ENCODE data around the gene MYO5C. TPM values are rescaled to one million over a fixed set of nuclear protein-coding genes. Genes with fewer than 3 reads are reported as not detected.

The MYO5C gene
- total and polyA plus RNA-seq, 2 of the 8 experiments (the other 6 are each of a cell fraction or from before 2014, with no cell fraction given): 8.2 to 26.7 TPM

GRCh38 chr15:52252781-52253180 lies 42.8 kb downstream of the MYO5C start:
- Histone ChIP-seq H2BK15ac (ENCODE audit: low read length) (no peak overlapping the region), H4K5ac (ENCODE audit: insufficient read length, low read depth, low read length) (no peak overlapping the region), H3K36me3 (ENCODE audit: control insufficient read depth in 2 of 4, insufficient read depth in 4 of 4, low read length in 3 of 4) (peaks cover 2 to 23% (median 19%) of the 10 kb centered on the region in 4 experiments), H3K23me2 (ENCODE audit: low read depth, low read length) (no peaks in the 10 kb centered on the region), H2AK5ac (ENCODE audit: low read depth, low read length) (no peak overlapping the region), H3K79me1 (ENCODE audit: low read depth, low read length) (no peaks in the 10 kb centered on the region), H2BK5ac (ENCODE audit: low read depth, low read length) (no peak overlapping the region), H2BK120ac (replicated peaks; ENCODE audit: low read depth, low read length) (no peak overlapping the region), H2AFZ (ENCODE audit: low read length) (no peak overlapping the region), H3K27me3 (replicated peaks in 1 of 4; ENCODE audit: control insufficient read depth in 3 of 4, extremely low read depth in 1 of 4, insufficient read depth in 3 of 4, low read length in 3 of 4) (no peaks in the 10 kb centered on the region), H3K4me1 (replicated peaks in 1 of 4; ENCODE audit: control insufficient read depth in 3 of 4, insufficient read depth in 4 of 4, low read length in 3 of 4) (peaks cover 1 to 9% (median 7%) of the 10 kb centered on the region in 4 experiments; a peak in 6 of 7 replicates), H4K91ac (replicated peaks; ENCODE audit: insufficient read length, low read length) (no peak overlapping the region), H3K23ac (ENCODE audit: insufficient read length) (no peak overlapping the region), H2BK20ac (ENCODE audit: low read length) (no peak overlapping the region), H3K14ac (ENCODE audit: insufficient read length) (no peak overlapping the region), H3K18ac (ENCODE audit: extremely low read depth, low read length) (no peak overlapping the region), H3K79me2 (ENCODE audit: control insufficient read depth in 1 of 2, insufficient read depth in 2 of 2, low read length in 2 of 2) (no peaks in the 10 kb centered on the region), H3K4me2 (ENCODE audit: insufficient read depth in 1 of 2, low read depth in 2 of 2, low read length in 2 of 2) (no peak overlapping the region), H3K56ac (replicated peaks; ENCODE audit: insufficient read length, low read depth, low read length) (no peak overlapping the region), H3K4me3 (ENCODE audit: extremely low read depth in 1 of 4, insufficient read depth in 2 of 4, low read depth in 3 of 4, low read length in 4 of 4) (no peak overlapping the region), H3K9me3 (ENCODE audit: insufficient read depth in 2 of 2, low read depth in 1 of 2, low read length in 1 of 2) (no peaks in the 10 kb centered on the region), H4K8ac (ENCODE audit: extremely low read depth, insufficient read depth, low read length) (no peak overlapping the region), H4K20me1 (replicated peaks in 1 of 2; ENCODE audit: control insufficient read depth in 1 of 2, insufficient read depth in 2 of 2, low read length in 2 of 2) (peaks cover 0 to 1% of the 10 kb centered on the region in 2 experiments), H2BK12ac (ENCODE audit: low read depth, low read length) (no peak overlapping the region), H3K27ac (ENCODE audit: low read depth, low read length) (no peak overlapping the region), H3K9ac (replicated peaks in 1 of 4; ENCODE audit: extremely low read depth in 1 of 4, low read depth in 3 of 4, low read length in 3 of 4) (no peak overlapping the region), H3K4ac (replicated peaks; ENCODE audit: insufficient read length, low read depth, low read length) (no peak overlapping the region)
- ChIA-PET CTCF (ENCODE audit: partially characterized antibody) (interaction anchor here (0.6 to 1.9 kb wide), 5 partner anchors 26 to 311 kb away, joined by 3 to 4 read pairs (median 4); no protein-coding TSS in a partner anchor), POLR2A (ENCODE audit: partially characterized antibody) (no interaction called here)
- whole genome bisulfite sequencing, 2 experiments (ENCODE audit: extremely low coverage in 1 of 2, insufficient coverage in 1 of 2, insufficient read length in 1 of 2, insufficient replicate concordance in 2 of 2, low coverage in 1 of 2, low lambda C conversion rate in 2 of 2, missing lambda C conversion rate in 1 of 2): 85% methylated on average over 4 of the region's 4 CpGs; no CpG with 5 or more reads in 1 of the 2 experiments
- no peak for FAIRE-seq
- DNase-seq (ENCODE audit: low read depth in 1 of 2, low spot score in 2 of 2): no peak
- TF ChIP-seq FOSL1 (IDR thresholded peaks at IDR 0.05; ENCODE audit: insufficient read depth, low read depth, low read length) (no peak), YY1 (IDR thresholded peaks at IDR 0.05; ENCODE audit: low read depth, low read length) (no peak), SIRT6 (IDR thresholded peaks at IDR 0.05; ENCODE audit: low read length) (no peak), POU5F1 (IDR thresholded peaks at IDR 0.05; ENCODE audit: low read depth, low read length) (no peak), SP2 (IDR thresholded peaks at IDR 0.05; ENCODE audit: low read length) (no peak), HDAC2 (IDR thresholded peaks at IDR 0.05; ENCODE audit: borderline replicate concordance in 1 of 2, low read depth in 2 of 2, low read length in 2 of 2) (no peak)
- TF ChIP-seq, protein P1, sequence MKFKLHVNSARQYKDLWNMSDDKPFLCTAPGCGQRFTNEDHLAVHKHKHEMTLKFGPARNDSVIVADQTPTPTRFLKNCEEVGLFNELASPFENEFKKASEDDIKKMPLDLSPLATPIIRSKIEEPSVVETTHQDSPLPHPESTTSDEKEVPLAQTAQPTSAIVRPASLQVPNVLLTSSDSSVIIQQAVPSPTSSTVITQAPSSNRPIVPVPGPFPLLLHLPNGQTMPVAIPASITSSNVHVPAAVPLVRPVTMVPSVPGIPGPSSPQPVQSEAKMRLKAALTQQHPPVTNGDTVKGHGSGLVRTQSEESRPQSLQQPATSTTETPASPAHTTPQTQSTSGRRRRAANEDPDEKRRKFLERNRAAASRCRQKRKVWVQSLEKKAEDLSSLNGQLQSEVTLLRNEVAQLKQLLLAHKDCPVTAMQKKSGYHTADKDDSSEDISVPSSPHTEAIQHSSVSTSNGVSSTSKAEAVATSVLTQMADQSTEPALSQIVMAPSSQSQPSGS (IDR thresholded peaks at IDR 0.05; ENCODE audit: low read length): no peak
- TF ChIP-seq, protein P2, sequence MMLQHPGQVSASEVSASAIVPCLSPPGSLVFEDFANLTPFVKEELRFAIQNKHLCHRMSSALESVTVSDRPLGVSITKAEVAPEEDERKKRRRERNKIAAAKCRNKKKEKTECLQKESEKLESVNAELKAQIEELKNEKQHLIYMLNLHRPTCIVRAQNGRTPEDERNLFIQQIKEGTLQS (IDR thresholded peaks at IDR 0.05; ENCODE audit: insufficient read depth, low read depth, low read length): no peak

All from H1 (cell line).